GM12878 (cell line): ENCODE data around the gene APOBEC3H. TPM values are rescaled to one million over a fixed set of nuclear protein-coding genes. Genes with fewer than 3 reads are reported as not detected.

Source experiments
- ATAC-seq: fragments of 200-7000 bp; cut with Tn5 transposase; 3 replicates; pipeline ENCODE4 v1.9.1; 2020; ENCODE audit warnings: mild to moderate bottlenecking, moderate library complexity
- BruUV-seq: library from RNA; stranded (reverse); fragments of 400-500 nt; replicated peaks from 2 replicates; lab custom pipeline; 2021; lab: Mats Ljungman, UMichigan
- CTCF ChIA-PET: fragments of 300-600 bp; sonication (Branson Sonifier 250); formaldehyde crosslinking; extraction: SDS; loops from one replicate; lab custom pipeline; 2021; ENCODE audit warnings: inconsistent platforms; lab: Yijun Ruan, JAX
- POLR2A ChIA-PET: fragments of 350-600 bp; formaldehyde crosslinking; extraction: SDS; loops from one replicate; lab custom pipeline; 2021; ENCODE audit warnings: inconsistent platforms; lab: Charles Lee
- RAD21 ChIA-PET: fragments of 300-600 bp; sonication (Branson Sonifier 250); formaldehyde crosslinking; loops from one replicate; lab custom pipeline; 2023; ENCODE audit warnings: antibody characterized with exemption; ENCODE audit not compliant: unreplicated experiment; lab: Charles Lee
- SMC1A ChIA-PET: fragments of 300-600 bp; sonication (Branson Sonifier 250); formaldehyde crosslinking; loops from one replicate; lab custom pipeline; 2023; ENCODE audit not compliant: unreplicated experiment, uncharacterized antibody; lab: Charles Lee
- DNase-seq: peaks from one replicate; pipeline ENCODE4 v3.0.0-alpha.2; 2011; ENCODE audit warnings: low read depth, low spot score
- FAIRE-seq: peaks from 3 replicates; lab custom pipeline; 2011; peaks lifted over from hg19 to GRCh38; lab: Jason Lieb, UNC
- H2AFZ ChIP-seq: 2 replicates; pipeline ENCODE4 v1.6.0; 2011; ENCODE audit warnings: low read depth, low read length, control low read depth; ENCODE audit not compliant: control insufficient read depth
- H3K27ac ChIP-seq: 2 replicates; pipeline ENCODE4 v1.5.1; 2011; ENCODE audit warnings: control low read depth; ENCODE audit not compliant: control insufficient read depth, insufficient read depth
- H3K27me3 ChIP-seq, 2 experiments: replicated peaks in 1 of 2; 2 replicates each; pipeline versions ENCODE4 v1.6.0 to v1.6.1; 2011; ENCODE audit warnings: low read length in 1 of 2; ENCODE audit not compliant: control insufficient read depth in 2 of 2, insufficient read depth in 2 of 2
- H3K36me3 ChIP-seq, 2 experiments: 2 replicates each; pipeline ENCODE4 v1.5.1; 2011; ENCODE audit warnings: low read length in 1 of 2; ENCODE audit not compliant: control insufficient read depth in 2 of 2, insufficient read depth in 2 of 2
- H3K4me1 ChIP-seq: 2 replicates; pipeline ENCODE4 v1.6.1; 2011; ENCODE audit warnings: mild to moderate bottlenecking, low read length, moderate library complexity, mixed read lengths; ENCODE audit not compliant: control insufficient read depth, insufficient read depth
- H3K4me2 ChIP-seq: 2 replicates; pipeline ENCODE4 v1.6.0; 2011; ENCODE audit warnings: control low read depth; ENCODE audit not compliant: control insufficient read depth, insufficient read depth
- H3K4me3 ChIP-seq: fragments of 200-600 bp; sonication (generic); 2 replicates; pipeline ENCODE4 v1.5.1; 2016
- H3K79me2 ChIP-seq: 2 replicates; pipeline ENCODE4 v1.6.0; 2011; ENCODE audit warnings: low read length; ENCODE audit not compliant: control insufficient read depth, insufficient read depth
- H3K9ac ChIP-seq: 2 replicates; pipeline ENCODE4 v1.8.0; 2011; ENCODE audit warnings: low read length, control low read depth, mixed read lengths; ENCODE audit not compliant: control insufficient read depth, insufficient read depth
- H3K9me3 ChIP-seq: replicated peaks from 3 replicates; pipeline ENCODE4 v1.5.1; 2011; ENCODE audit warnings: mild to moderate bottlenecking, low read length; ENCODE audit not compliant: control insufficient read depth, insufficient read depth
- H4K20me1 ChIP-seq: 2 replicates; pipeline ENCODE4 v1.6.0; 2011; ENCODE audit not compliant: control insufficient read depth, insufficient read depth
- BCL11A ChIP-seq: IDR thresholded peaks from 2 replicates; pipeline ENCODE4 v1.6.1; 2011; ENCODE audit warnings: low read depth, low read length
- BRCA1 ChIP-seq: IDR thresholded peaks from 2 replicates; pipeline ENCODE4 v1.6.1; 2011; ENCODE audit warnings: low read depth, low read length, improper control_type of control experiment
- HDAC2 ChIP-seq: fragments of 200-600 bp; sonication (generic); IDR thresholded peaks from 2 replicates; pipeline ENCODE4 v1.6.1; 2017
- IKZF2 ChIP-seq, 2 experiments: fragments of 450-650 bp; IDR thresholded peaks; 2 replicates each; pipeline ENCODE4 v1.6.1; 2017; ENCODE audit warnings: mild to moderate bottlenecking in 2 of 2, moderate library complexity in 2 of 2
- JUNB ChIP-seq: IDR thresholded peaks from 2 replicates; pipeline ENCODE4 v1.6.1; 2016; ENCODE audit warnings: antibody characterized with exemption, mild to moderate bottlenecking
- KAT2A ChIP-seq: conservative IDR thresholded peaks from 2 replicates; pipeline ENCODE4 v1.6.1; 2011; ENCODE audit warnings: low read depth, low read length; ENCODE audit not compliant: control insufficient read depth
- MEF2A ChIP-seq: IDR thresholded peaks from 2 replicates; pipeline ENCODE4 v1.6.1; 2011; ENCODE audit warnings: low read depth, mild to moderate bottlenecking, low read length, moderate library complexity; ENCODE audit not compliant: insufficient read depth
- NFYA ChIP-seq: IDR thresholded peaks from 2 replicates; pipeline ENCODE4 v1.6.1; 2011; ENCODE audit warnings: low read depth, mild to moderate bottlenecking, low read length, improper control_type of control experiment, borderline replicate concordance
- POLR2A ChIP-seq: IDR thresholded peaks from 2 replicates; pipeline ENCODE4 v1.6.1; 2011; ENCODE audit warnings: low read depth, mild to moderate bottlenecking, low read length
- RAD21 ChIP-seq: IDR thresholded peaks from 2 replicates; pipeline ENCODE4 v1.6.1; 2011; ENCODE audit warnings: mild to moderate bottlenecking, low read depth, low read length, moderate library complexity; ENCODE audit not compliant: insufficient read depth
- RFX5 ChIP-seq: IDR thresholded peaks from 2 replicates; pipeline ENCODE4 v1.6.1; 2011; ENCODE audit warnings: low read depth, low read length, improper control_type of control experiment
- SKIL ChIP-seq: fragments of 450-650 bp; IDR thresholded peaks from 2 replicates; pipeline ENCODE4 v1.6.1; 2017; ENCODE audit warnings: mild to moderate bottlenecking, low read depth, inconsistent platforms; ENCODE audit not compliant: poor library complexity, severe bottlenecking
- SREBF2 ChIP-seq: IDR thresholded peaks from 2 replicates; pipeline ENCODE4 v1.6.1; 2012; ENCODE audit warnings: mild to moderate bottlenecking, low read length
- STAT3 ChIP-seq: IDR thresholded peaks from 2 replicates; pipeline ENCODE4 v1.6.1; 2011; ENCODE audit warnings: low read depth, low read length, improper control_type of control experiment
- ZNF274 ChIP-seq: IDR thresholded peaks from one replicate; pipeline ENCODE4 v1.8.0; 2011; ENCODE audit not compliant: insufficient read length, insufficient read depth
- ZNF384 ChIP-seq: IDR thresholded peaks from 2 replicates; pipeline ENCODE4 v1.6.1; 2012; ENCODE audit warnings: low read depth, mild to moderate bottlenecking, low read length, improper control_type of control experiment, borderline replicate concordance
- ZNF592 ChIP-seq: fragments of 450-650 bp; IDR thresholded peaks from 2 replicates; pipeline ENCODE4 v1.6.1; 2017; ENCODE audit warnings: mild to moderate bottlenecking, moderate library complexity
- WGBS: methylation state at CpG from one replicate; pipeline ENCODE4 v1.1.6; 2016; ENCODE audit warnings: low lambda C conversion rate; ENCODE audit not compliant: insufficient replicate concordance, insufficient coverage; ENCODE audit errors: missing lambda C conversion rate; 5-methylcytosine and 5-hydroxymethylcytosine counted together
- in situ Hi-C: fragments of 300-500 bp; cut with MboI; formaldehyde crosslinking; loops from 9 replicates; pipeline ENCODE4 v1.14.3; 2018; ENCODE audit warnings: mixed read lengths
- intact Hi-C: fragments of 100-400 bp; cut with micrococcal nuclease; formaldehyde crosslinking; loops from one replicate; pipeline ENCODE4 v1.14.2; 2022; ENCODE audit not compliant: unreplicated experiment
- polyA plus RNA-seq, 11 experiments: library from polyadenylated mRNA; depleted of rRNA in 4 of 11; unstranded in 6 of 11; stranded (reverse) in 5 of 11; fragments of >200 nt; fragmentation: Nextera tagmentation in 4 of 11; fragmentation: Illumina TruSeq in 1 of 11; extraction: Ambion mirVana in 4 of 11; extraction: Trizol in 1 of 11; gene quantifications; 1 replicate in 1 of 11; 2 replicates in 10 of 11; pipeline versions ENCODE4 v1.2.1 to v1.2.3, GENCODE V29; 2011 to 2016; ENCODE audit warnings: inconsistent platforms in 2 of 11, missing spikeins in 2 of 11, low read depth in 1 of 11
- total RNA-seq, 4 experiments: library from RNA; depleted of rRNA in 3 of 4; stranded (reverse); fragments of >200 nt in 3 of 4; fragmentation: Illumina TruSeq in 1 of 4; extraction: Trizol in 1 of 4; gene quantifications; 2 replicates each; pipeline versions ENCODE4 v1.2.1 to v1.2.3, GENCODE V29; 2013 to 2021

Gene APOBEC3H
- total and polyA plus RNA-seq, 10 of the 15 experiments (the other 5 are each of a cell fraction or from before 2014, with no cell fraction given): 7.5 to 23.0 (median 14.8) TPM

GRCh38 chr22:39135092-39135896 lies 38.2 kb downstream of the APOBEC3H start:
- ChIA-PET POLR2A (interaction anchor here (0.7 to 1.5 kb wide), 2 partner anchors 13 to 180 kb away, joined by 3 read pairs; no protein-coding TSS in a partner anchor), RAD21 (interaction anchor here (0.6 to 1.9 kb wide), 6 partner anchors 13 to 176 kb away, joined by 3 to 7 read pairs (median 4); partner anchors contain the start of gene CBX7), CTCF (interaction anchor here (0.6 to 2.7 kb wide), 12 partner anchors 10 to 251 kb away, joined by 3 to 18 read pairs (median 4); partner anchors contain the start of gene RPL3), SMC1A (interaction anchor here (0.8 to 1.9 kb wide), 7 partner anchors 9 to 182 kb away, joined by 3 to 5 read pairs (median 4); no protein-coding TSS in a partner anchor)
- Histone ChIP-seq H3K9ac (no peak overlapping the region), H3K4me3 (no peak overlapping the region), H2AFZ (no peak overlapping the region), H4K20me1 (no peaks in the 10 kb centered on the region), H3K9me3 (no peaks in the 10 kb centered on the region), H3K36me3 (no peaks in the 10 kb centered on the region; a peak in 1 of 4 replicates), H3K79me2 (no peaks in the 10 kb centered on the region), H3K27me3 (no peaks in the 10 kb centered on the region), H3K4me2 (no peak overlapping the region), H3K4me1 (no peaks in the 10 kb centered on the region), H3K27ac (no peak overlapping the region)
- in situ Hi-C loops: no loop called here
- intact Hi-C loops: no loop called here
- 68% methylated on average over 15 of the region's 15 CpGs for WGBS
- DNase-seq (no peak), FAIRE-seq (no peak), ATAC-seq (peak; percentile 96)
- BruUV-seq: no TSS peak
- no peak for TF ChIP-seq NFYA
- TF ChIP-seq SKIL: no peak
- TF ChIP-seq ZNF274: no peak
- peak; percentile 59 for TF ChIP-seq RAD21
- no peak for TF ChIP-seq ZNF384
- no peak for TF ChIP-seq BRCA1
- no peak for TF ChIP-seq BCL11A
- TF ChIP-seq MEF2A: no peak
- TF ChIP-seq KAT2A: no peak
- no peak for TF ChIP-seq IKZF2 (IDR thresholded peaks at IDR 0.05)
- no peak for TF ChIP-seq JUNB
- TF ChIP-seq POLR2A: no peak
- no peak for TF ChIP-seq RFX5
- TF ChIP-seq STAT3: no peak
- no peak for TF ChIP-seq SREBF2
- no peak for TF ChIP-seq HDAC2
- no peak for TF ChIP-seq ZNF592
